Coronary artery (tissue), 2 donors: ENCODE data around the gene ERN1.

ENCODE experiments used
- DNase-seq: peaks from one replicate; pipeline ENCODE4 v3.0.0-alpha.2; 2017; ENCODE audit warnings: low spot score
- H3K27ac ChIP-seq, 2 donors: fragments of 200-600 bp; sonication (generic); one replicate each; pipeline ENCODE4 v1.5.1; 2016 to 2019
- H3K4me3 ChIP-seq: fragments of 200-600 bp; sonication (generic); 2 replicates; pipeline ENCODE4 v1.5.1; 2016; ENCODE audit warnings: mild to moderate bottlenecking, moderate library complexity
- CTCF ChIP-seq: fragments of 200-600 bp; sonication (generic); IDR thresholded peaks from one replicate; pipeline ENCODE4 v1.5.1; 2019; ENCODE audit warnings: antibody characterized with exemption

ERN1 gene

GRCh38 chr17:64092113-64092512 lies 37.8 kb downstream of the ERN1 start:
- H3K27ac ChIP-seq: no peak overlapping the region
- H3K4me3 ChIP-seq: no peak overlapping the region
- no peak for DNase-seq
- no peak for TF ChIP-seq CTCF

- H3K4me3 ChIP-seq: no peak overlapping the region
- no peak overlapping the region for H3K27ac ChIP-seq
- no peak for TF ChIP-seq CTCF
- no peak for DNase-seq
These were observed 38.4 kb downstream of the ERN1 start for GRCh38 chr17:64091571-64091970.

GRCh38 chr17:64091116-64091515 lies 38.8 kb downstream of the ERN1 start:
- H3K27ac ChIP-seq: no peak overlapping the region
- DNase-seq: no peak
- TF ChIP-seq CTCF: no peak
- no peak overlapping the region for H3K4me3 ChIP-seq

- TF ChIP-seq CTCF: no peak
- Histone ChIP-seq H3K4me3 (no peak overlapping the region), H3K27ac (no peak overlapping the region)
- DNase-seq: no peak
These were observed 39.8 kb downstream of the ERN1 start for GRCh38 chr17:64090144-64090543.

- TF ChIP-seq CTCF: no peak
- no peak for DNase-seq
- no peak overlapping the region for H3K4me3 ChIP-seq
- no peak overlapping the region for H3K27ac ChIP-seq
These were observed 42.5 kb downstream of the ERN1 start for GRCh38 chr17:64087252-64088005.

GRCh38 chr17:64085650-64086005 lies 44.3 kb downstream of the ERN1 start:
- no peak overlapping the region for H3K4me3 ChIP-seq
- no peak overlapping the region for H3K27ac ChIP-seq
- TF ChIP-seq CTCF: no peak
- DNase-seq: no peak

GRCh38 chr17:64084940-64085649 lies 44.8 kb downstream of the ERN1 start:
- no peak for DNase-seq
- no peak for TF ChIP-seq CTCF
- no peak overlapping the region for H3K27ac ChIP-seq
- no peak overlapping the region for H3K4me3 ChIP-seq
